Measurements from ENCODE around the gene VPS33B. TPM values are rescaled to one million over a fixed set of nuclear protein-coding genes. Genes with fewer than 3 reads are reported as not detected.
A peak's percentile ranks its signal among the peaks of the same experiment; 100 is the strongest.
"Not testable (repeated sequence)": the region's sequence is repeated elsewhere in the genome, so short reads cannot be mapped to it uniquely, and the experiment has no call there.

Gene VPS33B
- total RNA-seq, 1 experiment from 2014 or later = 17.0 TPM

GRCh38 chr15:91032919-91033803 is 10.8 kb upstream of the VPS33B start:
- DNase-seq (ENCODE audit: low read depth) = peak; percentile 58

- no peak for DNase-seq (ENCODE audit: low read depth)
Observed at GRCh38 chr15:91031796-91032195, 9.4 kb upstream of the VPS33B start.

- DNase-seq (ENCODE audit: low read depth) = no peak
Observed at GRCh38 chr15:91027677-91028076, 5.3 kb upstream of the VPS33B start.

- no peak for DNase-seq (ENCODE audit: low read depth)
Observed at GRCh38 chr15:91023720-91024119, 1.3 kb upstream of the VPS33B start.

GRCh38 chr15:91022832-91023129 is 387 bp upstream of the VPS33B start:
- DNase-seq (ENCODE audit: low read depth) = no peak

GRCh38 chr15:91021516-91022074 is 799 bp downstream of the VPS33B start:
- peak; percentile 27 for DNase-seq (ENCODE audit: low read depth)

GRCh38 chr15:91018158-91018557 is 4.2 kb downstream of the VPS33B start:
- DNase-seq (ENCODE audit: low read depth) = no peak

- DNase-seq (ENCODE audit: low read depth) = no peak
Observed at GRCh38 chr15:91017716-91018115, 4.7 kb downstream of the VPS33B start.

- not testable (repeated sequence) for DNase-seq (ENCODE audit: low read depth)
Observed at GRCh38 chr15:91013701-91014100, 8.7 kb downstream of the VPS33B start.

- no peak for DNase-seq (ENCODE audit: low read depth)
Observed at GRCh38 chr15:91007266-91007665, 15.1 kb downstream of the VPS33B start.

- no peak for DNase-seq (ENCODE audit: low read depth)
Observed at GRCh38 chr15:91001209-91001608, 21.2 kb downstream of the VPS33B start.

- DNase-seq (ENCODE audit: low read depth) = no peak
Observed at GRCh38 chr15:90998737-90999136, 23.7 kb downstream of the VPS33B start.

GRCh38 chr15:90994417-90995311 is 27.7 kb downstream of the VPS33B start, which contains the start of gene PRC1:
PRC1 (minus strand) TSS chr15:90994535; CDS start chr15:90994417, 118 bp downstream.
- peak; percentile 100 for DNase-seq (ENCODE audit: low read depth)

GRCh38 chr15:90994059-90994416 is 28.4 kb downstream of the VPS33B start:
- DNase-seq (ENCODE audit: low read depth) = no peak

- DNase-seq (ENCODE audit: low read depth) = no peak
Observed at GRCh38 chr15:90991587-90992285, 30.7 kb downstream of the VPS33B start.

- no peak for DNase-seq (ENCODE audit: low read depth)
Observed at GRCh38 chr15:90990446-90990845, 31.9 kb downstream of the VPS33B start.

GRCh38 chr15:90989040-90989768 is 33.2 kb downstream of the VPS33B start:
- no peak for DNase-seq (ENCODE audit: low read depth)

GRCh38 chr15:90988296-90988695 is 34.1 kb downstream of the VPS33B start:
- no peak for DNase-seq (ENCODE audit: low read depth)

GRCh38 chr15:90987561-90988141 is 34.7 kb downstream of the VPS33B start:
- no peak for DNase-seq (ENCODE audit: low read depth)

GRCh38 chr15:90986790-90987507 is 35.4 kb downstream of the VPS33B start:
- no peak for DNase-seq (ENCODE audit: low read depth)

Measured in Daoy (cell line).